GM23248 (cell line): Measurements from ENCODE around the gene NIT1. TPM values are rescaled to one million over a fixed set of nuclear protein-coding genes. Genes with fewer than 3 reads are reported as not detected.

ENCODE experiments used
- DNase-seq: peaks from one replicate; pipeline ENCODE4 v3.0.0-alpha.2; 2015
- H2AFZ ChIP-seq: fragments of 200-600 bp; sonication (generic); 2 replicates; pipeline ENCODE4 v1.6.1; 2016; ENCODE audit warnings: antibody characterized with exemption
- H3F3A ChIP-seq: fragments of 200-600 bp; sonication (generic); 2 replicates; pipeline ENCODE4 v1.6.1; 2016; ENCODE audit warnings: mild to moderate bottlenecking, antibody characterized with exemption, mixed run types; ENCODE audit not compliant: insufficient read depth
- H3K27ac ChIP-seq: fragments of 200-600 bp; sonication (generic); 2 replicates; pipeline ENCODE4 v1.5.1; 2016; ENCODE audit warnings: mild to moderate bottlenecking
- H3K27me3 ChIP-seq: fragments of 200-600 bp; sonication (generic); replicated peaks from 2 replicates; pipeline ENCODE4 v1.6.1; 2016; ENCODE audit warnings: mild to moderate bottlenecking; ENCODE audit not compliant: insufficient read depth
- H3K36me3 ChIP-seq: fragments of 200-600 bp; sonication (generic); 2 replicates; pipeline ENCODE4 v1.6.1; 2016; ENCODE audit warnings: low read depth, mild to moderate bottlenecking
- H3K4me1 ChIP-seq: fragments of 200-600 bp; sonication (generic); 2 replicates; pipeline ENCODE4 v1.6.1; 2016; ENCODE audit warnings: mild to moderate bottlenecking; ENCODE audit not compliant: insufficient read depth
- H3K4me2 ChIP-seq: fragments of 200-600 bp; sonication (generic); one replicate; pipeline ENCODE4 v1.6.1; 2016; ENCODE audit warnings: mild to moderate bottlenecking; ENCODE audit not compliant: unreplicated experiment
- H3K4me3 ChIP-seq: fragments of 200-600 bp; sonication (generic); 2 replicates; pipeline ENCODE4 v1.5.1; 2016; ENCODE audit warnings: mild to moderate bottlenecking
- H3K79me2 ChIP-seq: fragments of 200-600 bp; sonication (generic); 2 replicates; pipeline ENCODE4 v1.6.1; 2016; ENCODE audit warnings: mild to moderate bottlenecking; ENCODE audit not compliant: insufficient read depth
- H3K9ac ChIP-seq: fragments of 200-600 bp; sonication (generic); 2 replicates; pipeline ENCODE4 v1.6.1; 2016; ENCODE audit warnings: mild to moderate bottlenecking
- H3K9me2 ChIP-seq: fragments of 200-600 bp; sonication (generic); 2 replicates; pipeline ENCODE4 v1.6.1; 2016; ENCODE audit warnings: mixed run types, mild to moderate bottlenecking, moderate library complexity; ENCODE audit not compliant: insufficient read depth
- H3K9me3 ChIP-seq: fragments of 200-600 bp; sonication (generic); one replicate; pipeline ENCODE4 v1.6.1; 2017; ENCODE audit warnings: low read depth
- H4K20me1 ChIP-seq: fragments of 200-600 bp; sonication (generic); 2 replicates; pipeline ENCODE4 v1.6.0; 2016; ENCODE audit not compliant: insufficient read depth
- EZH2 ChIP-seq: fragments of 200-600 bp; sonication (generic); IDR thresholded peaks from 2 replicates; pipeline ENCODE4 v1.6.1; 2018; ENCODE audit warnings: antibody characterized with exemption, mild to moderate bottlenecking; ENCODE audit not compliant: insufficient read depth, poor library complexity, severe bottlenecking
- EZH2phosphoT487 ChIP-seq: fragments of 200-600 bp; sonication (generic); IDR thresholded peaks from 2 replicates; pipeline ENCODE4 v1.6.1; 2018; ENCODE audit warnings: antibody characterized with exemption, moderate library complexity, mild to moderate bottlenecking, low read depth; ENCODE audit not compliant: insufficient read depth
- WGBS, 2 experiments: methylation state at CpG; one replicate each; pipeline ENCODE4 v1.1.6; 2015 to 2017; ENCODE audit warnings: low lambda C conversion rate in 2 of 2, low coverage in 1 of 2; ENCODE audit errors: missing lambda C conversion rate in 2 of 2; 5-methylcytosine and 5-hydroxymethylcytosine counted together
- in situ Hi-C: fragments of 300-500 bp; cut with MboI; formaldehyde crosslinking; loops from 2 replicates; pipeline ENCODE4 v1.15.0; 2020
- polyA plus RNA-seq: library from polyadenylated mRNA; unstranded; fragments of >200 nt; fragmentation: Nextera tagmentation; extraction: Ambion mirVana; gene quantifications from 2 replicates; pipeline ENCODE4 v1.2.1, GENCODE V29; 2016
- total RNA-seq: library from RNA; depleted of rRNA; stranded (reverse); fragments of >200 nt; shearing (Covaris generic); gene quantifications from 2 replicates; pipeline ENCODE4 v1.2.3, GENCODE V29; 2014; rRNA removed

Gene NIT1
- total RNA-seq (16.6 and 24.3 TPM in 2 replicates), polyA plus RNA-seq (30.4 and 30.9 TPM in 2 replicates)

GRCh38 chr1:161117759-161118581 is at the start of gene NIT1, which contains the start of gene PFDN2:
NIT1 (plus strand) TSS chr1:161118105; CDS start chr1:161118177, 72 bp downstream.
PFDN2 (minus strand) TSS chr1:161118037; CDS start chr1:161118026, 11 bp downstream.
- Histone ChIP-seq H3K27ac (peak within 1 kb of the TSS; percentile 95), H3K4me3 (peak within 1 kb of the TSS; percentile 97), H3K9me2 (no peaks in the 10 kb centered on the region), H3K4me1 (peaks cover 45% of the 10 kb centered on the region), H3K27me3 (no peaks in the 10 kb centered on the region), H3K79me2 (peaks cover 91% of the 10 kb centered on the region), H3K9ac (peak within 1 kb of the TSS; percentile 99), H3K9me3 (no peaks in the 10 kb centered on the region), H3K4me2 (peak within 1 kb of the TSS; percentile 91), H3F3A (peaks cover 41% of the 10 kb centered on the region), H4K20me1 (no peaks in the 10 kb centered on the region), H2AFZ (peak within 1 kb of the TSS; percentile 88), H3K36me3 (peaks cover 28% of the 10 kb centered on the region; the same call in 1 of the 2 replicates)
- in situ Hi-C loops = no loop called here
- 1% methylated on average over 49 to 58 of the region's 58 CpGs for WGBS, 2 experiments
- peak; percentile 97 for DNase-seq
- TF ChIP-seq EZH2phosphoT487 (no peak), EZH2 (no peak)

GRCh38 chr1:161068306-161069234 is 49.3 kb upstream of the NIT1 start:
- Histone ChIP-seq H3K4me1 (no peaks in the 10 kb centered on the region), H4K20me1 (no peaks in the 10 kb centered on the region), H3K4me2 (no peak overlapping the region), H3K27me3 (no peaks in the 10 kb centered on the region), H2AFZ (peak overlapping the region; percentile 58), H3K36me3 (no peaks in the 10 kb centered on the region), H3K9me3 (no peaks in the 10 kb centered on the region), H3K79me2 (no peaks in the 10 kb centered on the region), H3F3A (no peaks in the 10 kb centered on the region), H3K9me2 (no peaks in the 10 kb centered on the region), H3K27ac (no peak overlapping the region), H3K9ac (no peak overlapping the region), H3K4me3 (no peak overlapping the region)
- in situ Hi-C loops = no loop called here
- DNase-seq = no peak
- 76 to 82% methylated on average over 10 of the region's 10 CpGs for WGBS, 2 experiments
- TF ChIP-seq EZH2phosphoT487 = no peak
- TF ChIP-seq EZH2 = no peak

GRCh38 chr1:161069241-161069640 is 48.7 kb upstream of the NIT1 start:
- no peak overlapping the region for H2AFZ ChIP-seq
- H4K20me1 ChIP-seq = no peaks in the 10 kb centered on the region
- H3F3A ChIP-seq = no peaks in the 10 kb centered on the region
- DNase-seq = no peak
- no peak for TF ChIP-seq EZH2phosphoT487
- TF ChIP-seq EZH2 = no peak
- WGBS, 2 experiments = 84 to 95% methylated on average over 8 to 9 of the region's 9 CpGs
- H3K79me2 ChIP-seq = no peaks in the 10 kb centered on the region
- H3K4me3 ChIP-seq = no peak overlapping the region
- no peaks in the 10 kb centered on the region for H3K4me1 ChIP-seq
- no peak overlapping the region for H3K4me2 ChIP-seq
- H3K36me3 ChIP-seq = no peaks in the 10 kb centered on the region
- no peak overlapping the region for H3K9ac ChIP-seq
- in situ Hi-C loops = no loop called here
- no peaks in the 10 kb centered on the region for H3K27me3 ChIP-seq
- H3K9me2 ChIP-seq = no peaks in the 10 kb centered on the region
- no peaks in the 10 kb centered on the region for H3K9me3 ChIP-seq
- no peak overlapping the region for H3K27ac ChIP-seq

- DNase-seq = no peak
- no peaks in the 10 kb centered on the region for H3K79me2 ChIP-seq
- H2AFZ ChIP-seq = no peak within 1 kb of the TSS
- no peak within 1 kb of the TSS for H3K9ac ChIP-seq
- H3K9me3 ChIP-seq = no peaks in the 10 kb centered on the region
- no peaks in the 10 kb centered on the region for H3K4me1 ChIP-seq
- H3K9me2 ChIP-seq = no peaks in the 10 kb centered on the region
- H4K20me1 ChIP-seq = no peaks in the 10 kb centered on the region
- WGBS, 2 experiments = 82 to 83% methylated on average over 9 of the region's 9 CpGs
- H3K27me3 ChIP-seq = no peaks in the 10 kb centered on the region
- no peak for TF ChIP-seq EZH2phosphoT487
- no peak for TF ChIP-seq EZH2
- in situ Hi-C loops = no loop called here
- H3K36me3 ChIP-seq = no peaks in the 10 kb centered on the region
- no peaks in the 10 kb centered on the region for H3F3A ChIP-seq
- no peak within 1 kb of the TSS for H3K27ac ChIP-seq
- no peak within 1 kb of the TSS for H3K4me2 ChIP-seq
- H3K4me3 ChIP-seq = no peak within 1 kb of the TSS
These were observed 48.1 kb upstream of the NIT1 start, which contains the start of gene ARHGAP30 for GRCh38 chr1:161069731-161070270. ARHGAP30 (minus strand) TSS chr1:161069891; CDS start chr1:161069624, 267 bp downstream.
